HCT116 (cell line): ENCODE measurements around the gene BSND. TPM values are rescaled to one million over a fixed set of nuclear protein-coding genes. Genes with fewer than 3 reads are reported as not detected.

Experiments
- ATAC-seq: fragments of 200-7000 bp; cut with Tn5 transposase; 2 replicates; pipeline ENCODE4 v1.9.1; 2020; ENCODE audit warnings: mild to moderate bottlenecking, moderate library complexity
- BruUV-seq: library from RNA; stranded (reverse); fragments of 400-500 nt; replicated peaks from 2 replicates; lab custom pipeline; 2021; lab: Mats Ljungman, UMichigan
- CTCF ChIA-PET: fragments of 300-600 bp; sonication (Branson Sonifier 250); formaldehyde crosslinking; loops from one replicate; lab custom pipeline; 2021; ENCODE audit warnings: antibody characterized with exemption; lab: Charles Lee
- POLR2A ChIA-PET: fragments of 300-600, 350-600 bp; sonication (Branson Sonifier 250); formaldehyde crosslinking; loops from one replicate; lab custom pipeline; 2021; ENCODE audit warnings: antibody characterized with exemption; lab: Charles Lee
- RAD21 ChIA-PET, 2 experiments: fragments of 300-600 bp; sonication (Branson Sonifier 250); formaldehyde crosslinking; loops; one replicate each; lab custom pipeline; 2023; ENCODE audit warnings: low total read pairs in 2 of 2; ENCODE audit not compliant: uncharacterized antibody in 2 of 2, unreplicated experiment in 2 of 2, low non-redundant PET in 1 of 2; lab: Charles Lee
- DNase-seq: peaks from one replicate; pipeline ENCODE4 v3.0.0-alpha.2; 2010; ENCODE audit warnings: low read depth, low spot score
- H2AFZ ChIP-seq: fragments of 200-600 bp; shearing (Covaris generic), sonication (generic); 2 replicates; pipeline ENCODE4 v1.6.1; 2017; ENCODE audit warnings: low read depth, mixed run types, mixed read lengths, antibody characterized with exemption, low read length; ENCODE audit not compliant: poor library complexity, severe bottlenecking
- H3K27ac ChIP-seq: 2 replicates; pipeline ENCODE4 v1.5.1; 2012; ENCODE audit warnings: low read depth, low read length
- H3K27me3 ChIP-seq: fragments of 200-600 bp; sonication (generic); 2 replicates; pipeline ENCODE4 v1.6.1; 2016; ENCODE audit warnings: mixed run types, low read length, mixed read lengths; ENCODE audit not compliant: insufficient read depth
- H3K36me3 ChIP-seq, 2 experiments: fragments of 200-500 bp in 1 of 2; fragments of 200-600 bp in 1 of 2; sonication (Bioruptor generic) in 1 of 2; sonication (generic) in 1 of 2; 2 replicates each; pipeline versions ENCODE4 v1.5.1 to v1.6.1; 2014 to 2016; ENCODE audit warnings: low read length in 2 of 2, inconsistent platforms in 1 of 2, mixed read lengths in 1 of 2, mixed run types in 1 of 2; ENCODE audit not compliant: insufficient read depth in 2 of 2, control insufficient read depth in 1 of 2
- H3K4me1 ChIP-seq, 2 experiments: fragments of 200-600 bp in 1 of 2; sonication (generic) in 1 of 2; 2 replicates each; pipeline versions ENCODE4 v1.5.1 to v1.6.1; 2012 to 2017; ENCODE audit warnings: low read length in 2 of 2, inconsistent platforms in 1 of 2, mild to moderate bottlenecking in 1 of 2, mixed read lengths in 1 of 2, mixed run types in 1 of 2, moderate library complexity in 1 of 2; ENCODE audit not compliant: insufficient read depth in 2 of 2, control insufficient read depth in 1 of 2
- H3K4me2 ChIP-seq: fragments of 200-600 bp; sonication (generic); 2 replicates; pipeline ENCODE4 v1.6.1; 2017; ENCODE audit warnings: mixed run types, low read length, mixed read lengths
- H3K4me3 ChIP-seq, 2 experiments: fragments of 200-600 bp in 1 of 2; sonication (generic) in 1 of 2; replicated peaks in 1 of 2; 2 replicates each; pipeline ENCODE4 v1.5.1; 2011 to 2016; ENCODE audit warnings: low read length in 2 of 2, control low read depth in 1 of 2, low read depth in 1 of 2, mild to moderate bottlenecking in 1 of 2, mixed read lengths in 1 of 2, mixed run types in 1 of 2
- H3K79me2 ChIP-seq: fragments of 200-600 bp; sonication (generic); 2 replicates; pipeline ENCODE4 v1.6.1; 2017; ENCODE audit warnings: mild to moderate bottlenecking, mixed run types, low read length, moderate library complexity, mixed read lengths; ENCODE audit not compliant: insufficient read depth
- H3K9ac ChIP-seq: fragments of 200-600 bp; sonication (generic); 2 replicates; pipeline ENCODE4 v1.6.1; 2016; ENCODE audit warnings: low read length, mixed read lengths
- H3K9me2 ChIP-seq: fragments of 200-600 bp; sonication (generic), shearing (Covaris generic); 2 replicates; pipeline ENCODE4 v1.6.1; 2017; ENCODE audit warnings: mixed run types, mild to moderate bottlenecking, moderate library complexity; ENCODE audit not compliant: insufficient read depth
- H3K9me3 ChIP-seq, 2 experiments: fragments of 200-500 bp in 1 of 2; fragments of 200-600 bp in 1 of 2; sonication (Bioruptor generic) in 1 of 2; sonication (generic) in 1 of 2; 2 replicates each; pipeline ENCODE4 v1.6.1; 2014 to 2017; ENCODE audit warnings: low read length in 2 of 2, mixed read lengths in 2 of 2, inconsistent platforms in 1 of 2, low read depth in 1 of 2, mild to moderate bottlenecking in 1 of 2, mixed run types in 1 of 2, moderate library complexity in 1 of 2; ENCODE audit not compliant: control insufficient read depth in 1 of 2, insufficient read depth in 1 of 2
- H4K20me1 ChIP-seq: fragments of 200-600 bp; sonication (generic), shearing (Covaris generic); 2 replicates; pipeline ENCODE4 v1.6.1; 2017; ENCODE audit warnings: mixed run types, mild to moderate bottlenecking, moderate library complexity; ENCODE audit not compliant: insufficient read depth
- ATF3 ChIP-seq: IDR thresholded peaks from 2 replicates; pipeline ENCODE4 v1.6.1; 2012
- CBX3 ChIP-seq: IDR thresholded peaks from 2 replicates; pipeline ENCODE4 v1.6.1; 2012; ENCODE audit warnings: low read depth
- CTCF ChIP-seq, 3 experiments: fragments of 200-600 bp in 1 of 3; sonication (generic) in 1 of 3; IDR thresholded peaks in 2 of 3; conservative IDR thresholded peaks in 1 of 3; 2 replicates each; pipeline ENCODE4 v1.5.1; 2012 to 2017; ENCODE audit warnings: low read depth in 2 of 3, low read length in 2 of 3, antibody characterized with exemption in 1 of 3, borderline replicate concordance in 1 of 3, control low read depth in 1 of 3, mild to moderate bottlenecking in 1 of 3, mixed read lengths in 1 of 3, mixed run types in 1 of 3, moderate library complexity in 1 of 3; ENCODE audit not compliant: insufficient read depth in 1 of 3
- EZH2phosphoT487 ChIP-seq: fragments of 200-600 bp; IDR thresholded peaks from 2 replicates; pipeline ENCODE4 v1.6.1; 2018; ENCODE audit warnings: antibody characterized with exemption, borderline replicate concordance
- MAX ChIP-seq: IDR thresholded peaks from 2 replicates; pipeline ENCODE4 v1.6.1; 2012
- POLR2AphosphoS5 ChIP-seq: IDR thresholded peaks from 2 replicates; pipeline ENCODE4 v1.6.1; 2011; ENCODE audit warnings: mild to moderate bottlenecking, low read depth, low read length, moderate library complexity
- REST ChIP-seq: IDR thresholded peaks from 2 replicates; pipeline ENCODE4 v1.6.1; 2012; ENCODE audit warnings: low read depth
- ZNF274 ChIP-seq: fragments of 200-500 bp; sonication (Bioruptor generic); IDR thresholded peaks from 2 replicates; pipeline ENCODE4 v1.6.1; 2014; ENCODE audit warnings: mild to moderate bottlenecking, low read depth, low read length, inconsistent platforms
- intact Hi-C: fragments of 100-400 bp; cut with micrococcal nuclease; formaldehyde crosslinking; loops from 2 replicates; pipeline ENCODE4 v1.10.0; 2022
- total RNA-seq: library from RNA; stranded (reverse); gene quantifications from one replicate; pipeline ENCODE4 v1.2.1, GENCODE V29; 2021; ENCODE audit not compliant: unreplicated experiment

Gene BSND
- total RNA-seq, 1 experiment from 2014 or later = not detected

- ATAC-seq = no peak
- DNase-seq = no peak
- POLR2A ChIA-PET = no interaction called here
- H3K36me3 ChIP-seq = peaks cover 0 to 13% of the 10 kb centered on the region in 2 experiments; a peak in 2 of 4 replicates
- H3K9me3 ChIP-seq = no peaks in the 10 kb centered on the region
- no peaks in the 10 kb centered on the region for H3K79me2 ChIP-seq
- H3K9me2 ChIP-seq = no peaks in the 10 kb centered on the region
- H3K27ac ChIP-seq = no peak overlapping the region
- H3K9ac ChIP-seq = no peak overlapping the region
- RAD21 ChIA-PET = no interaction called here
- no peaks in the 10 kb centered on the region for H4K20me1 ChIP-seq
- no peak for TF ChIP-seq ATF3
- TF ChIP-seq, all 23 proteins: peak for 0
- Histone ChIP-seq H3K4me1 (no peaks in the 10 kb centered on the region), H3K27me3 (no peaks in the 10 kb centered on the region), H2AFZ (no peak overlapping the region), H3K4me3 (no peak overlapping the region), H3K4me2 (no peak overlapping the region)
- intact Hi-C loops = no loop called here
- CTCF ChIA-PET = no interaction called here
- BruUV-seq = no TSS peak
Measured at GRCh38 chr1:55057956-55058298, 59.2 kb downstream of the BSND start.

- ATAC-seq = no peak
- BruUV-seq = no TSS peak
- Histone ChIP-seq H3K4me3 (no peak overlapping the region), H3K9me2 (no peaks in the 10 kb centered on the region), H3K4me2 (no peak overlapping the region)
- CTCF ChIA-PET = interaction anchor here (1.0 kb wide), 1 partner anchor 114 kb away, joined by 3 read pairs; no protein-coding TSS in a partner anchor
- TF ChIP-seq MAX (no peak), ATF3 (no peak), POLR2AphosphoS5 (no peak), ZNF274 (no peak), REST (no peak), EZH2phosphoT487 (no peak), CTCF (IDR thresholded peaks at IDR 0.05 in 2 of 3, conservative IDR thresholded peaks at IDR 0.05 in 1 of 3; ENCODE audit: borderline replicate concordance in 1 of 3, insufficient read depth in 1 of 3, low read depth in 2 of 3, low read length in 2 of 3) (no peak), CBX3 (no peak)
- TF ChIP-seq, all 23 proteins: peak for 0
- Histone ChIP-seq H4K20me1 (no peaks in the 10 kb centered on the region), H3K27me3 (no peaks in the 10 kb centered on the region), H2AFZ (no peak overlapping the region), H3K27ac (no peak overlapping the region), H3K9ac (no peak overlapping the region), H3K9me3 (no peaks in the 10 kb centered on the region), H3K36me3 (peaks cover 0 to 13% of the 10 kb centered on the region in 2 experiments; a peak in 2 of 4 replicates), H3K79me2 (no peaks in the 10 kb centered on the region), H3K4me1 (no peaks in the 10 kb centered on the region)
- intact Hi-C loops = no loop called here
- DNase-seq = no peak
- RAD21 ChIA-PET = no interaction called here
- POLR2A ChIA-PET = no interaction called here
Measured at GRCh38 chr1:55059302-55060132, 60.8 kb downstream of the BSND start.
